ENCODE results near the gene CERT1. TPM values are rescaled to one million over a fixed set of nuclear protein-coding genes. Genes with fewer than 3 reads are reported as not detected.
"Not testable (repeated sequence)": the region's sequence is repeated elsewhere in the genome, so short reads cannot be mapped to it uniquely, and the experiment has no call there.

The CERT1 gene
- total RNA-seq, 1 experiment from 2014 or later, result 21.8 TPM

DNA sequence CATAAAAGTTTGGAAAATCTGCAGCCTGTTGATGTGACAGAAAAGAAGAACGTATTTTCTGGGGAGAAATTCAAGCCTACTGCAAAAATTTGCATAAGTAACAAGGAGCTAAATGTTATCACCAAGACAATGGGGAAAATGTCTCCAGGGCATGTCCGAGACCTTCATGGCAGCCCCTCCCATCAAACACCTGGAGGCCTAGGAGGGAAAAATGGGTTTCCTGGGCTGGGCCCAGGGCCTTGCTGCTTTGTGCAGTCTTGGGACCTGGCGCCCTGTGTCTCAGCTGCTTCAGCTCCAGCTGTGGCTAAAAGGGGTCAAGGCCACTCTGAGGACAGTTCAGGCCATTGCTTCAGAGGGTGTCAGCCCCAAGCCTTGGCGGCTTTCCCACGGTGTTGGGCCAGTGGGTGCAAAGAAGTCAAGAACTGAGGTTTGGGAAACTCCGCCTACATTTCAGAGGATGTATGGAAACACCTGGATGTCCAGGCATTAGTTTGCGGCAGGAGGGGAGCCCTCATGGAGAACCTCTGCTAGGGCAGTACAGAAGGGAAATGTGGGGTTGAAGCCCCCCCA lies 13.1 kb downstream of the CERT1 start:
- DNase-seq (ENCODE audit: low read depth, low spot score), result no peak
- in situ Hi-C loops (cut with HindIII; ENCODE audit: low pct_unique_long_range_greater_than_20kb, low sequenced_read_pairs), result no loop called here

DNA sequence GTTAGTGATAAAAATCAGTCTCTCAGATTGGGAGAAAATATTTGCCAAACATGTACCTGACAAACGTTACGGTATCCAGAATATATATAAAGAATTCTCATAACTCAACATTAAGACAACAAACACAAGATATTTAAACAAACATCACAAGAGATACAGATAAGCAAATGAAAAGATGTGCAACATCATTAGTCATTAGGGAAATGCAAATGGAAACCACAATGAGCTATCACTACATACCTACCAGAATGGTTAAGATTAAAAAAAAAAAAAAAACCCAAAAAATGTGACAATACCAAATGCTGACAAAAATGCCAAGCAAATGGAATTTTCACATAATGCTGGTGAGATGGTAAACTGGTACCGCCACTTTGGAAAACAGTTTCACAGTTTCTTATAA lies 15.4 kb downstream of the CERT1 start:
- in situ Hi-C loops (cut with HindIII; ENCODE audit: low pct_unique_long_range_greater_than_20kb, low sequenced_read_pairs), result no loop called here
- no peak for DNase-seq (ENCODE audit: low read depth, low spot score)

GRCh38 chr5:75491621-75492020 lies 19.8 kb downstream of the CERT1 start:
- in situ Hi-C loops (cut with HindIII; ENCODE audit: low pct_unique_long_range_greater_than_20kb, low sequenced_read_pairs), result no loop called here
- DNase-seq (ENCODE audit: low read depth, low spot score), result no peak

- in situ Hi-C loops (cut with HindIII; ENCODE audit: low pct_unique_long_range_greater_than_20kb, low sequenced_read_pairs); DNase-seq (ENCODE audit: low read depth, low spot score): not testable (repeated sequence)
These were observed 21.6 kb downstream of the CERT1 start for GRCh38 chr5:75489847-75490246.

DNA sequence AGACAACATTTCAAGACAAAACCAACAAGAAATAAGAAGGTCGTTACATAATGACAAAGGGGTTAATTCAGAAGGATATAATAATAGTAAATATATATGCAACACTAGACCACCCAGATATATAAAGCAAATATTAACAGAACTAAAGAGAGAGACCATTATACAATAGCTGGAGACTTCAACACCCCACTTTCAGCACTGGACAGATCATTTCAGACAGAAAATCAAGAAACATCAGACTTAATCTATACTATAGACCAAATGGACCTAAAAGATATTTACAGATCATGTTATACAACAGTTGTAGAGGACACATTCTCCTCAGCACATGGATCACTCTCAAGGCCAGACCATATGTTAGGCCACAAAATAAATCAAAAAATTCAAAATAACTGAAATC lies 26.8 kb downstream of the CERT1 start:
- DNase-seq (ENCODE audit: low read depth, low spot score), result no peak
- in situ Hi-C loops (cut with HindIII; ENCODE audit: low pct_unique_long_range_greater_than_20kb, low sequenced_read_pairs), result no loop called here

- no peak for DNase-seq (ENCODE audit: low read depth, low spot score)
- in situ Hi-C loops (cut with HindIII; ENCODE audit: low pct_unique_long_range_greater_than_20kb, low sequenced_read_pairs), result no loop called here
These were observed 28.9 kb downstream of the CERT1 start for GRCh38 chr5:75482482-75482881.

- in situ Hi-C loops (cut with HindIII; ENCODE audit: low pct_unique_long_range_greater_than_20kb, low sequenced_read_pairs), result no loop called here
- no peak for DNase-seq (ENCODE audit: low read depth, low spot score)
These were observed 30.4 kb downstream of the CERT1 start for GRCh38 chr5:75481024-75481423.

GRCh38 chr5:75475364-75475763 lies 36.1 kb downstream of the CERT1 start:
- in situ Hi-C loops (cut with HindIII; ENCODE audit: low pct_unique_long_range_greater_than_20kb, low sequenced_read_pairs), result no loop called here
- DNase-seq (ENCODE audit: low read depth, low spot score), result no peak

DNA sequence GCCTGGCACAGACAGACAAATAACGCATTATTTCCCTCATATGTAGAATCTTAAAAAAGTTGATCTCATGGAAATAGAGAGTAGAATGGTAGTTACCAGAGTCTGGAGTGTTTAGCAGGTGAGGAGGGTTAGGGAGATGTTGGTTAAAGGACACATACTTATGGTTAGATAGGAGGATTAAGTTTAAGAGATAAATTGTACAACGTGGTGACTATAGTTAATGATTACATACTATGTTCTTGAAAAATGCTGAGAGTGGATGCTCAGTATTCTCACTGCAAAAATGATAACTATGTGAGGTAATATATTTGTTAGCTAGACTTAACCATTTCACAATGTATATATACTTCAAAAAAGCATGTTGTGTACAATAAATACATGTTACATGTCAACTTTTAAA lies 38.0 kb downstream of the CERT1 start:
- no peak for DNase-seq (ENCODE audit: low read depth, low spot score)
- in situ Hi-C loops (cut with HindIII; ENCODE audit: low pct_unique_long_range_greater_than_20kb, low sequenced_read_pairs), result no loop called here

DNA sequence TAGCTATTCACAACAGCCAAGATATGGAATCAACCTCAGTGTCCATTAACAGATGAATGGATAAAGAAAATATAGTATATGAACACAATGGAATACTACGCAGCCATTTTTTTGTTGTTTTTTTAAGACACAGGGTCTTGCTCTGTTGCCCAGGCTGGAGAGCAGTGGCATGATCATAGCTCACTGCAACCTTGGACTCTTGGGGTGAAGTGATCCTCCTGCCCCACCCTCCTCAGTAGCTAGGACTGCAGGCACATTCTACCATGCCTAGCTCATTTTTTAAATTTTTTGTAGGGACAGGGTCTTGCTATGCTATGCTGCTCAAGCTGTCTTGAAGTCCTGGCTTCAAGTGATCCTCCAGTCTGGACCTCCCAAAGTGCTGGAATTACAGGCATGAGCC lies 38.5 kb downstream of the CERT1 start:
- in situ Hi-C loops (cut with HindIII; ENCODE audit: low pct_unique_long_range_greater_than_20kb, low sequenced_read_pairs), result no loop called here
- no peak for DNase-seq (ENCODE audit: low read depth, low spot score)

- no peak for DNase-seq (ENCODE audit: low read depth, low spot score)
- in situ Hi-C loops (cut with HindIII; ENCODE audit: low pct_unique_long_range_greater_than_20kb, low sequenced_read_pairs), result no loop called here
These were observed 40.2 kb downstream of the CERT1 start for GRCh38 chr5:75471193-75471592.

DNA sequence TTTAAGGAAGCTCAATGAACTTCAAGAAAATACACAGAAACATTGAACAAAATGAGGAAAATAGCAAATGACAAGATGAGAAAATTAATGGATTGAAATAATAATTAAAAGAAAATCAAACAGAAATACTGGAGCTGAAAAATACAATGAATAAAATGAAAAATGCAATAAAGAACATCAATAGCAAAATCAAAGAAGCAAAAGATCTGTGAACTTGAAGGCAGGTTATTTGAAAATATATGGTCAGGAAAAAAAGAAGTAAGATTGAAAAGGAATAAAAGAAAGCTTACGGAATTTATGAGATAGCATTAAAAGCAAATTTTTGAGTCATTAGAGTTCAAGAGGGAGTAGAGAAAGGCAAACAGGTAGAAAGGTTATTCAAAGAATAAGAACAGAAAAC lies 42.4 kb downstream of the CERT1 start:
- in situ Hi-C loops (cut with HindIII; ENCODE audit: low pct_unique_long_range_greater_than_20kb, low sequenced_read_pairs), result no loop called here
- no peak for DNase-seq (ENCODE audit: low read depth, low spot score)

- DNase-seq (ENCODE audit: low read depth, low spot score), result no peak
- in situ Hi-C loops (cut with HindIII; ENCODE audit: low pct_unique_long_range_greater_than_20kb, low sequenced_read_pairs), result no loop called here
These were observed 42.8 kb downstream of the CERT1 start for GRCh38 chr5:75468593-75468992.

DNA sequence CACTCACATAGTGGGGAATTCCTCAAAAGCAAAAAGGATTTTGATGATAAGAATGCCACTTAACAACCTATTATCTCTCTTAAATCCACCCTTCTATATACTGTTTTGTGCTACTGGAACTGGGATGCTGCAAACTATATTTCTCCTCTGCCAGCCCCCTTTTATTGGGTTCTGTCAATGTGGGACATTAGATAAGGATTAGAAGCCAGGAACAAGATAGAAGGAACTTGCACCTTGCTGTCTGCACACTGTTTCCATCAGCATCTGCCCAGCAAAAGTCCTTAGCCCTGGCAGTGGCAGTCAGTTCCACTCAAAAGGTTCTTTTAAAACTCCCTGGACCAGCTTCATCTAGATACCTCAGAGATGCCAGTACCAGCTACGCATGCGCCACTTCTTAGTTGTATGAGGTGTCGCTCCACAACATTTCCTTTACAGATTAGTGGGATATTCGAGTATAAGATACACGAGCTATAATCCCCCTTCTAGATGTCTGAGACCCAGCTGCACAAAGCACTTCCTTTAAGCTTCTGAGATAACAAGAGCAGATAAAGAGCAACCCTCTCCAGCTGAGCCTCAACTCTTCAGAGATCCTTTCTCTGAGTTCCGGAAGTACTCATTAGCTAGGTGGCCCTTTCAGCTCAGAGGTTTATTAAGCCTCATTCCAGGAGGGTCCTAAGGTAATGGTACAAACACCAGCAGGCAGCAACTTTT lies 45.3 kb downstream of the CERT1 start:
- no peak for DNase-seq (ENCODE audit: low read depth, low spot score)
- in situ Hi-C loops (cut with HindIII; ENCODE audit: low pct_unique_long_range_greater_than_20kb, low sequenced_read_pairs), result no loop called here

DNA sequence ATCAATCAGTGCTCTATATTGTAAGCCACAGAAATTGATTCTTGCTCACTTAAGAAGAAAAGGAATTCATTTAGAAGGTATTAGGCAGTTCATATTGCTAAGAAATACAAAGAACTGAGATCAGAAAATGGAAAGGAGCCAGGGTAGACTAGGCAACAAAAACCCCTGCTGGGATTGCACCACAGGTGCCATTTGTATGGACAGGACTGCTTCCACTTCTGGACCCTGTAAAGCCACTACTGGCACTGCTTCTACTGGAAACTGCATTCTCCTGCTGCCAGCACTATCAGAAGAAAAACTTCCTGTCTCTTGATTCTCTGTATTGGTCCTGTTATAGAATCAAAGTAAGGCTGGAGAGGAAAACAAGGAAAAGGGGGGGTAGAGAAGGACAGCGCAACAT lies 45.9 kb downstream of the CERT1 start:
- in situ Hi-C loops (cut with HindIII; ENCODE audit: low pct_unique_long_range_greater_than_20kb, low sequenced_read_pairs), result no loop called here
- DNase-seq (ENCODE audit: low read depth, low spot score), result no peak

DNA sequence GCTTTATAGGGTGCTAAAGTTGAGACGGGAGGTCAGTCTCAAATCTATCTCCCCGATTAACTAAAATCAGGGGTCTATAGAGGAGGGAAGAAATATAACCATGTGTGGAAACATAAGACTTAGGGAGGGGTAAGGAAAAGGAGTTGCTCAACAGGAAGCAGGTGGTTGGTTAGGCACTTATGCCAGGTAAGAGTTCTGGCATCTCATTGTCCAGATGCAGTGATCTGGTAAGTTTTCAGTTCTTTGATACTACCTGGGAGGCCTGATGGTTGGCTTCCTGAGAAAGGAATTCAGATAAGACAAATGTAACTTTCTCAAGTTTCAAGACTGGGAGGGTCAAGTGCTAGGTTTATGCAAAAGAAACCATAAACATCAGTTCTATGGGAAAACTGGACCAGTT lies 47.7 kb downstream of the CERT1 start:
- in situ Hi-C loops (cut with HindIII; ENCODE audit: low pct_unique_long_range_greater_than_20kb, low sequenced_read_pairs), result no loop called here
- no peak for DNase-seq (ENCODE audit: low read depth, low spot score)

GRCh38 chr5:75461679-75462078 lies 49.8 kb downstream of the CERT1 start:
- in situ Hi-C loops (cut with HindIII; ENCODE audit: low pct_unique_long_range_greater_than_20kb, low sequenced_read_pairs), result no loop called here
- no peak for DNase-seq (ENCODE audit: low read depth, low spot score)

DNA sequence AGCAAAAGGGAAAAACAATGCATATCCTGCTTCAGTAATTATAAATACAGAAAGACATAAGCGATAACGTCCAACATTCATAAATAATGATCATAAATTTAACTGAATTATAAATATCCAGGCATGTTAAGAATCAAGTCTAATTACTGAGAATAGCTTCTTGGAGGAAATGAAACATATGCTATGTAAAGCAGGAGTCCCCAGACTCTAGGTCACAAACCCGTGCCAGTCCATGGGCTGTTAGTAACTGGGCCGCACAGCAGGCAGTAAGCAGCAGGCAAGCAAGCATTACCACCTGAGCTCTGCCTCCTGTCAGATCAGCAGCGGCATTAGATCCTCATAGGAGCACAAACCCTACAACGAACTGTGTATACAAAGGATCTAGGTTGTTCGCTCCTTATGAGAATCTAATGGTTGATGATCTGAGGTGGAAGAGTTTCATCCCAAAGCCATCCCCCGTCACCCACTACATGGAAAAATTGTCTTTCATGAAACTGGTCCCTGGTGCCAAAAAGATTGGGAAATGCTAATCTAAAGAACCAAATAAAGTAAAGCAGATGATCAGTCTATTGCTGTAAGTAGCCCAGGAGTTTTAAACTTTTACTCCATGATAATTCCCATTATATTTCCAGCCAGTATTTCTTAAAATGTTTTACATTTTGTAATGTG lies 50.4 kb downstream of the CERT1 start:
- no peak for DNase-seq (ENCODE audit: low read depth, low spot score)
- in situ Hi-C loops (cut with HindIII; ENCODE audit: low pct_unique_long_range_greater_than_20kb, low sequenced_read_pairs), result no loop called here

DNA sequence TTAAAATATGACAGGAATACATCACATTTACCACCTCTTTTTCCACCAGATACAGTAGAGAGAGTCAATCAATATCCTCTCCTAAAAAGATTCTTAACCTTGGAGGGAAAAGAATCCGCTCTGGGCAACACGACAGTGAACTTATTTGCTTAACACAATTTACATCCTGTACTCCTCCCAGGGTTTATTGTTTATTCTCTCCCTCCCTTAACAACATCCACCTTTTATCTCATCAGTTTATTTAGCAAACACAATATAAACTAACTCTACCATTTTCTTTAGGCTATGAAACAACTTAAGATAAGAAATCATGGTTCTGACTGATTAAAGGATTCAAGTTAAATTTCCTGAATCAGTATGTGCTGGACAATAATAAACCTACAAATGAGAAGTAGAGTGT lies 50.9 kb downstream of the CERT1 start:
- DNase-seq (ENCODE audit: low read depth, low spot score), result no peak
- in situ Hi-C loops (cut with HindIII; ENCODE audit: low pct_unique_long_range_greater_than_20kb, low sequenced_read_pairs), result no loop called here
